ENCODE data around the gene C16orf95.

Gene C16orf95

GRCh38 chr16:87347932-87348615 is 30.9 kb upstream of the C16orf95 start:
- no peak for TF ChIP-seq CTCF (conservative IDR thresholded peaks at IDR 0.05; ENCODE audit: control insufficient read depth, insufficient read depth, low read depth, low read length)
- no peak overlapping the region for H3K4me3 ChIP-seq (ENCODE audit: control insufficient read depth, low read depth, low read length)
- no peak for DNase-seq (ENCODE audit: low read depth)

- no peak overlapping the region for H3K4me3 ChIP-seq (ENCODE audit: control insufficient read depth, low read depth, low read length)
- TF ChIP-seq CTCF (conservative IDR thresholded peaks at IDR 0.05; ENCODE audit: control insufficient read depth, insufficient read depth, low read depth, low read length), result no peak
- DNase-seq (ENCODE audit: low read depth), result no peak
Measured at GRCh38 chr16:87346517-87347060, 29.4 kb upstream of the C16orf95 start.

- no peak overlapping the region for H3K4me3 ChIP-seq (ENCODE audit: control insufficient read depth, low read depth, low read length)
- no peak for DNase-seq (ENCODE audit: low read depth)
- TF ChIP-seq CTCF (conservative IDR thresholded peaks at IDR 0.05; ENCODE audit: control insufficient read depth, insufficient read depth, low read depth, low read length), result no peak
Measured at GRCh38 chr16:87345726-87346424, 28.7 kb upstream of the C16orf95 start.

GRCh38 chr16:87344931-87345631 is 27.9 kb upstream of the C16orf95 start:
- DNase-seq (ENCODE audit: low read depth), result no peak
- H3K4me3 ChIP-seq (ENCODE audit: control insufficient read depth, low read depth, low read length), result no peak overlapping the region
- TF ChIP-seq CTCF (conservative IDR thresholded peaks at IDR 0.05; ENCODE audit: control insufficient read depth, insufficient read depth, low read depth, low read length), result no peak

- no peak for DNase-seq (ENCODE audit: low read depth)
Measured at GRCh38 chr16:87344165-87344930, 27.2 kb upstream of the C16orf95 start.

More at GRCh38 chr16:87344165-87344930, 27.2 kb upstream of the C16orf95 start:
- H3K4me3 ChIP-seq (ENCODE audit: control insufficient read depth, low read depth, low read length), result no peak overlapping the region
- TF ChIP-seq CTCF (conservative IDR thresholded peaks at IDR 0.05; ENCODE audit: control insufficient read depth, insufficient read depth, low read depth, low read length), result no peak
